HUES6 (cell line): ENCODE results near the gene RTP1.
A peak's percentile ranks its signal among the peaks of the same experiment; 100 is the strongest.

Experiments used
- H3K27ac ChIP-seq: 2 replicates; pipeline ENCODE4 v1.7.0; 2013; ENCODE audit warnings: low read depth, mild to moderate bottlenecking, low read length, inconsistent platforms
- H3K27me3 ChIP-seq: 2 replicates; pipeline ENCODE4 v1.6.1; 2013; ENCODE audit warnings: low read length; ENCODE audit not compliant: control insufficient read depth, insufficient read depth
- H3K36me3 ChIP-seq: 2 replicates; pipeline ENCODE4 v1.6.1; 2013; ENCODE audit warnings: low read length; ENCODE audit not compliant: control insufficient read depth, insufficient read depth
- H3K4me1 ChIP-seq: 2 replicates; pipeline ENCODE4 v1.6.1; 2013; ENCODE audit warnings: low read length; ENCODE audit not compliant: control insufficient read depth, insufficient read depth
- H3K4me3 ChIP-seq: 2 replicates; pipeline ENCODE4 v1.5.1; 2013; ENCODE audit warnings: low read depth, low read length
- H3K9ac ChIP-seq: one replicate; pipeline ENCODE4 v1.6.1; 2013; ENCODE audit warnings: mild to moderate bottlenecking, low read length
- H3K9me3 ChIP-seq: 2 replicates; pipeline ENCODE4 v1.6.1; 2013; ENCODE audit warnings: low read depth, low read length; ENCODE audit not compliant: control insufficient read depth, insufficient read depth

Gene RTP1

DNA sequence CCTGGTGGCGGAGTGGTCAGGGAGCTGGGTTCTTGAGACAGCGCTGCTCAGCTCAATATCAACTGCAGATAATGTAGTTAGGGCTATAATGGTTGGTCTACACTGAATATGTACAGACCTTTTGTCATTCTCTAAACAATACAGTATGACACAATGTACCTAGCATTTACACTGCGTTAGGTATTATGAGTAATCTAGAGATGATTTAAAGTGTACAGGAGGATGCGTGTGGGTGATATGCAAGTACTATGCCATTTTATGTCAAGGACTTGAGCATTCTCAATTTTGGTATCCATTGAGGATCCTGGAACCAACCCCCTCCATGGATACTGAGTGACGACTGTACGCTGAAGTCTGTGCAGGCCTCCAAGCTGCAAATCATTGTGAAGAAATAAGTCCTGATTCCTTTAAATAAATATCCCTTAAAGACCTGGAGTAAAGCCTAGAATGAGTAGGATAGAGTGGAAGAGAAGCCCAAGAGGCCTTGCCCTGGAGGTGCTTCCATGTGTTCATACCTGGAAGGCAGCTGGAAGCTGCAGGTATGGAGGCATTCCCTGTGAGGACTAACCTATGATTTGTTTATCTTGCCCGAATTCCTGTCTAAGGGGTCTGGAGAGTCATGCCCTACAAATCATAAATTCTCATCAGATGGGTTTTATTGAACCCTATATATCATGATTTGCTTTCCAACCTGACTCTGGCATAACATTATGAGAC is 15.7 kb upstream of the RTP1 start:
- Histone ChIP-seq H3K36me3 (peaks cover 6% of the 10 kb centered on the region; the same call in 1 of the 2 replicates), H3K4me1 (peaks cover 50% of the 10 kb centered on the region), H3K9ac (peak overlapping the region; percentile 89), H3K27ac (peak overlapping the region; percentile 93), H3K27me3 (peaks cover 3% of the 10 kb centered on the region; the same call in 1 of the 2 replicates), H3K9me3 (no peaks in the 10 kb centered on the region), H3K4me3 (peak overlapping the region; percentile 31)

- H3K27ac ChIP-seq, result peak overlapping the region; percentile 93
- H3K27me3 ChIP-seq, result peaks cover 3% of the 10 kb centered on the region; the same call in 1 of the 2 replicates
- peaks cover under 1% of the 10 kb centered on the region; the same call in 1 of the 2 replicates for H3K36me3 ChIP-seq
- peaks cover 64% of the 10 kb centered on the region for H3K4me1 ChIP-seq
- peak overlapping the region; percentile 1; the same call in 1 of the 2 replicates for H3K4me3 ChIP-seq
- no peaks in the 10 kb centered on the region for H3K9me3 ChIP-seq
- peak overlapping the region; percentile 89 for H3K9ac ChIP-seq
These were observed 13.9 kb upstream of the RTP1 start for GRCh38 chr3:187183210-187183862.

- Histone ChIP-seq H3K4me3 (peak overlapping the region; percentile 1; the same call in 1 of the 2 replicates), H3K9ac (peak overlapping the region; percentile 89), H3K27ac (peak overlapping the region; percentile 93), H3K36me3 (no peaks in the 10 kb centered on the region; the same call in 1 of the 2 replicates), H3K27me3 (peaks cover 3% of the 10 kb centered on the region; the same call in 1 of the 2 replicates), H3K4me1 (peaks cover 64% of the 10 kb centered on the region), H3K9me3 (no peaks in the 10 kb centered on the region)
These were observed 13.4 kb upstream of the RTP1 start for GRCh38 chr3:187183903-187184302.

DNA sequence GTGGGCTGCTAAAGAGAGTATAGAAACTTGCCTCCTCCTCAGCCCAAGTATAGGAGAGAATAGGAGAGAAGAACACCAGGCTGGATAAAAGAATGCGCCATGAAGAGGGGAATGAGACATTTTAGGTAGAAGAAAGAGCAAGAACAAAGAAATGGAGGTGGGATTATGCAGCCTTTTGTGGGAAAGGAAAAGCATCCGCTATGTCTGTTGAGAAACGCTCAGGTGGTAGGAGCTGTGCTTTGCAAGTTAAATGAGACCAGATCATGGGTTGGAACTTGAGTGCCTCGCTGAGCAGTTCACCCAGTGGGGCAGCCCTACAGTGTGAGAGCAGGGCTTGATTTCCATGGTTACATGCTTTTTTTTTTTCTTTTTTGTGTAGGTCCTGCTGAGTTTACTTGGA is 11.5 kb upstream of the RTP1 start:
- peak overlapping the region; percentile 92 for H3K27ac ChIP-seq

GRCh38 chr3:187186375-187186774 is 10.9 kb upstream of the RTP1 start:
- no peaks in the 10 kb centered on the region; the same call in 1 of the 2 replicates for H3K27me3 ChIP-seq
- no peaks in the 10 kb centered on the region for H3K9me3 ChIP-seq
- no peak overlapping the region for H3K4me3 ChIP-seq
- peaks cover 61% of the 10 kb centered on the region for H3K4me1 ChIP-seq
- H3K27ac ChIP-seq, result peak overlapping the region; percentile 92
- H3K9ac ChIP-seq, result peak overlapping the region; percentile 87
- H3K36me3 ChIP-seq, result no peaks in the 10 kb centered on the region

More for the DNA sequence above, 11.5 kb upstream of the RTP1 start:
- no peaks in the 10 kb centered on the region for H3K9me3 ChIP-seq
- no peaks in the 10 kb centered on the region; the same call in 1 of the 2 replicates for H3K27me3 ChIP-seq
- H3K4me3 ChIP-seq, result peak overlapping the region; percentile 43
- H3K9ac ChIP-seq, result peak overlapping the region; percentile 87
- H3K36me3 ChIP-seq, result no peaks in the 10 kb centered on the region
- peaks cover 64% of the 10 kb centered on the region for H3K4me1 ChIP-seq

DNA sequence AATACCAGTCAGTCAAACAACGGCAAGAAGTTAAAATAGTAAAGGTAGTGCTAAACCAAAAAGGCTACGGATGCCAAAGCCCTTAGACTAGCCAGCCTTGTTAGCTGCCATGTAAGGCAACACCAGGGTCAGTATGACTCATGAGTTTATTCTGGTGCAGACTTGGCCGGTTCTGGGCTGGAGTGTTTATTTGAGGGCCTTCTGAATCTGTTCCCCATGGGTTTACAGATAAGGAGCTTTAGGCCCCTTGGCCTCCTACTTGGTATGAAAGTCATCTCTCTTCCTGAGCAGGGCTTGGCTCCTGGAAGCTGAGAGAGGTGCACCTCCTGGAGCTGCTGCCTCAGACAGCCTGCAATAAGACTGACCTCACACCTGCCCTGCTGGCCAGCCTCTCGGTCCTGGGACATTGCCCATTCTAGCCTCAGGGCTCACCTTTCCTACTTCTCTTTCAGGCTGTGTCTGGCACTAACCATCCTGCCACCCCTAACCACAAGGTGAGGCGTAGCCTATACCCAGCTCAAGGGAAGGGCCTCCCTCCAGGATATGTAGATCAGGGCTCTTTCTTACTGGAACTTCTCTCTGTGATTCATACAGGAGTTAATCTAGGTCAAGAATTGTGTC is 10.4 kb upstream of the RTP1 start:
- Histone ChIP-seq H3K9me3 (no peaks in the 10 kb centered on the region; the same call in 1 of the 2 replicates), H3K27ac (peak overlapping the region; percentile 92), H3K9ac (peak overlapping the region; percentile 87), H3K36me3 (no peaks in the 10 kb centered on the region), H3K27me3 (no peaks in the 10 kb centered on the region), H3K4me3 (peak overlapping the region; percentile 20; the same call in 1 of the 2 replicates), H3K4me1 (peaks cover 56% of the 10 kb centered on the region)

GRCh38 chr3:187188931-187189330 is 8.4 kb upstream of the RTP1 start:
- Histone ChIP-seq H3K27me3 (no peaks in the 10 kb centered on the region), H3K4me1 (peaks cover 35% of the 10 kb centered on the region), H3K36me3 (no peaks in the 10 kb centered on the region)

DNA sequence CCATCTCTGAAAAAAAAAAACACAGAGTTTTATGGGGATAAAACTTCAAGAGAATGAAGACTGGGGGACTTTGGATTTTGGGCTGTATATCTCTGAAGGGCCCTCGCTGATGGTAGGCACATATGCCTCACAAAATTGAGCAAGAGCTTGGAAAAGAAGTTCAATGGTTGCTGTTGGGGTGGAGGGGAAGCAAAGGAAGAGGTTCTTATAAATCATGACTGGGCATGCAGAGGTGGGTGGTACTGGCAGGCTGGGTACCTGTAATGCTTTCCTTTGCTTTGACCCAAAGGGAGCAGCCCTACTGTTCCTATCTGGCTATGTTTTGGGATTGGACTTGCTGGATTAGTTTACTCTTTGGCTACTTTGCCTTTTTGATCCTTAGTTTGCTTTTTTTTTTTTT is 6.0 kb upstream of the RTP1 start:
- no peak overlapping the region for H3K4me3 ChIP-seq
- H3K4me1 ChIP-seq, result peaks cover 18% of the 10 kb centered on the region
- no peaks in the 10 kb centered on the region for H3K36me3 ChIP-seq
- no peaks in the 10 kb centered on the region; the same call in 1 of the 2 replicates for H3K9me3 ChIP-seq
- H3K27me3 ChIP-seq, result no peaks in the 10 kb centered on the region
- H3K27ac ChIP-seq, result no peak overlapping the region
- no peak overlapping the region for H3K9ac ChIP-seq

More at GRCh38 chr3:187188931-187189330, 8.4 kb upstream of the RTP1 start:
- no peak overlapping the region for H3K4me3 ChIP-seq
- H3K9ac ChIP-seq, result no peak overlapping the region
- no peaks in the 10 kb centered on the region; the same call in 1 of the 2 replicates for H3K9me3 ChIP-seq
- no peak overlapping the region for H3K27ac ChIP-seq

DNA sequence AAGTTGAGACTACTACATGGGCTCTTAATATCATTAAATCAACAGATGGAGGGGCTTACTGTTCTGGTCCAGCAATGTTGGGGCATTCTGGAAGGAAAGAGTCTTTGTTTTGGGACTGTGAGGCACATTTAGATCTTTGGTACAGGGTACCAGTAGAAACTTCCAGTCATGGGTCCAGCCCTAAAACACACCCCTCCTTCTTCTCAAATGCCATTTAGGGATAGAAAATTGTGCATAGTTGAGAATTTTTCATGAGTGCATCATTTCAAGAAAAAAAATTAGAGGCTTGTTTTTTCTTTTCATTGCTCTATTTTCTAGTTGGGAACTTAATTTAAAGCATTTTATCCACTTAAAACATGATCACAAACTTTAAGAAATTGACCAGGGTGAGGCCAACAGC is 4.1 kb upstream of the RTP1 start:
- no peaks in the 10 kb centered on the region for H3K27me3 ChIP-seq
- H3K4me3 ChIP-seq, result no peak overlapping the region
- H3K4me1 ChIP-seq, result no peaks in the 10 kb centered on the region; the same call in 1 of the 2 replicates
- no peak overlapping the region for H3K9ac ChIP-seq
- H3K36me3 ChIP-seq, result no peaks in the 10 kb centered on the region
- no peaks in the 10 kb centered on the region; the same call in 1 of the 2 replicates for H3K9me3 ChIP-seq
- H3K27ac ChIP-seq, result no peak overlapping the region

DNA sequence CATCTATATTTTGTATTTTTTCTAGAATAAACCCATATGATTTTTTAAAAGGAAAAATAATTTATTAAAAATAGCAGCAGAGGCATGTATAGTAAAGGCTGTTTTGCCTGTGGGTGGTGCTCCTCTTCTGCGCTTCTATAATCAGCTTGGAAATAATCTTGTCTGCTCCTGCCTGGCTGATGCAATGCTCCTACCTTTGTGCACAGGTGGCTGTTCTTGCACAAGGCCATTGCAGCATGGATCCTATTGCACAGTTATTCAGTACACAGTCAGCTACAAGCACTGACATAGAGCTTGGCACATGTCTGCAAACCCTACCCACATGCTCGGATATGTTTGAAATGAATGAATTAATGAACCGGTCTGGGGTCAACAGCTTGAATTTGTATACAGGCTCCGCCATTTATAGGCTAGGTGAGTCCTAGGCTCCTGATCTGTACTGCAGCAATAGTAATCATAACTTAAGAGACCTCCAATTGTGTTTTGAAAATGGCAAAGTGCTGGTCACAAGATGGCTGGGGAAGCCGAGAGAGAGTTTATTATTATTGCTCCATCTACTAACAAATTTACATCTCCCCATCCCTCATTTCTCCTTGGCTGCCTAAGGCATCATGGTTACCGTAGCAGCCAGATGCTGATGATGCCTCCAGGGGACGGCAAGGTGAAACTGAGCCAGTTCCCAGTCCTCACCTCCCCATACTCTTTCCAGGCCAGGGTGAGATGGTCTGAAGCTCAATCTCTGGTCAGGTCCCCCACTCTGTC is 532 bp upstream of the RTP1 start:
- Histone ChIP-seq H3K9ac (no peak overlapping the region), H3K9me3 (no peaks in the 10 kb centered on the region; the same call in 1 of the 2 replicates), H3K36me3 (no peaks in the 10 kb centered on the region), H3K4me1 (no peaks in the 10 kb centered on the region; the same call in 1 of the 2 replicates), H3K27ac (no peak overlapping the region), H3K27me3 (no peaks in the 10 kb centered on the region), H3K4me3 (no peak overlapping the region)
